ENCODE data around the gene SMAD9. TPM values are rescaled to one million over a fixed set of nuclear protein-coding genes. Genes with fewer than 3 reads are reported as not detected.

SMAD9 gene
- total and polyA plus RNA-seq, 10 donors: 0.67 to 2.9 (median 1.4) TPM

DNA sequence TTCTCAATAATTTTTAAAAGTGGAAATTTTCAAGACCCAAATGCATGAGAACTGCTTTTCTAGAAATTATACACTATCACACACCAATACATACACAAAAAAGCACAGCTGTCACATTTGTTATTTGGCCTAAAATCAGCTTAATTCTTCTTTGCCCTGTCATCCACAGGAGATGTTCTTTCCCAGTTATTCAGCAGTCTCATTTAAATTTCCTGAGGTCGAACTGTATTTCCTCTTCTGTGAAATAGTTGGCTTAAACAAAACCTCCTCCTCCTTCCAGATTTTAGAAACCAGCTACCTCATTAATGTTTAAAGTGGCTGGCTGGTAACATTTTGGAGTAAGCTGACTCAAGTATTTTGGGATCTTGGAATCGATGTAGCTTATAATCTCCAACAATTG is 39.1 kb downstream of the SMAD9 start:
- Histone ChIP-seq H3K27ac (no peak overlapping the region), H3K4me1 (no peaks in the 10 kb centered on the region), H3K4me3 (no peak overlapping the region), H3K36me3 (no peaks in the 10 kb centered on the region), H3K27me3 (replicated peaks in 1 of 7) (no peaks in the 10 kb centered on the region), H3K9me3 (no peaks in the 10 kb centered on the region)
- DNase-seq: no peak
- TF ChIP-seq POLR2A (IDR thresholded peaks at IDR 0.05): no peak
- TF ChIP-seq, protein P1, sequence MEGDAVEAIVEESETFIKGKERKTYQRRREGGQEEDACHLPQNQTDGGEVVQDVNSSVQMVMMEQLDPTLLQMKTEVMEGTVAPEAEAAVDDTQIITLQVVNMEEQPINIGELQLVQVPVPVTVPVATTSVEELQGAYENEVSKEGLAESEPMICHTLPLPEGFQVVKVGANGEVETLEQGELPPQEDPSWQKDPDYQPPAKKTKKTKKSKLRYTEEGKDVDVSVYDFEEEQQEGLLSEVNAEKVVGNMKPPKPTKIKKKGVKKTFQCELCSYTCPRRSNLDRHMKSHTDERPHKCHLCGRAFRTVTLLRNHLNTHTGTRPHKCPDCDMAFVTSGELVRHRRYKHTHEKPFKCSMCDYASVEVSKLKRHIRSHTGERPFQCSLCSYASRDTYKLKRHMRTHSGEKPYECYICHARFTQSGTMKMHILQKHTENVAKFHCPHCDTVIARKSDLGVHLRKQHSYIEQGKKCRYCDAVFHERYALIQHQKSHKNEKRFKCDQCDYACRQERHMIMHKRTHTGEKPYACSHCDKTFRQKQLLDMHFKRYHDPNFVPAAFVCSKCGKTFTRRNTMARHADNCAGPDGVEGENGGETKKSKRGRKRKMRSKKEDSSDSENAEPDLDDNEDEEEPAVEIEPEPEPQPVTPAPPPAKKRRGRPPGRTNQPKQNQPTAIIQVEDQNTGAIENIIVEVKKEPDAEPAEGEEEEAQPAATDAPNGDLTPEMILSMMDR (IDR thresholded peaks at IDR 0.05 in 8 of 11, conservative IDR thresholded peaks at IDR 0.05 in 3 of 11): no peak
- TF ChIP-seq POLR2AphosphoS5 (IDR thresholded peaks at IDR 0.05): no peak
- intact Hi-C loops (cut with DNase I; ENCODE audit: low total_unique reads): no loop called here
- WGBS, 5 donors: 27 to 40% (median 32%) methylated on average over 2 of the region's 2 CpGs

- WGBS, 5 donors: 88 to 96% (median 94%) methylated on average over 34 of the region's 34 CpGs
- H3K9me3 ChIP-seq: no peaks in the 10 kb centered on the region
These were observed 40.7 kb downstream of the SMAD9 start for GRCh38 chr13:36879218-36879938.

DNA sequence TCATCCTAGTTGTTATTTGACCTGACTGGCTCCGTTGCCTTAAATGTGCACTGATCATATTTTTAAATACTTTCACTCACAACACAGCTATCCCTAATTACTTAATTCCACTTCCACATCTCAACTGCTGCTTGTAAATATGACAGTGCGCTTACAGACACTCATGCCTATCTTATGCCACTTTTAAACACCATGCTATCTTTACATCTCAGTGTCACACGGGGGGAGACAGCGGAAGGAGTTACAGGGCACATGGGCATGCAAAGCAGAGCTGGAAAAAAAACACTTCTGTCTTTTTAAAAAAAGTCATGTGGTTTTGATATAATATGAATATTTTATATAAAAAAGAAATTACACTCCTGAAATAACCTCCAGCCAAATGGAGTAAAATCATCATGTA is 44.1 kb downstream of the SMAD9 start:
- TF ChIP-seq POLR2A (IDR thresholded peaks at IDR 0.05): no peak
- TF ChIP-seq, protein P1 (IDR thresholded peaks at IDR 0.05 in 8 of 11, conservative IDR thresholded peaks at IDR 0.05 in 3 of 11): no peak
- no peak for TF ChIP-seq POLR2AphosphoS5 (IDR thresholded peaks at IDR 0.05)
- Histone ChIP-seq H3K27me3 (replicated peaks in 1 of 7) (no peaks in the 10 kb centered on the region), H3K4me3 (no peak overlapping the region), H3K36me3 (no peaks in the 10 kb centered on the region), H3K27ac (no peak overlapping the region), H3K9me3 (no peaks in the 10 kb centered on the region), H3K4me1 (no peaks in the 10 kb centered on the region)
- intact Hi-C loops (cut with DNase I; ENCODE audit: low total_unique reads): no loop called here
- no peak for DNase-seq
- 66 to 89% (median 73%) methylated on average over 4 of the region's 4 CpGs for WGBS, 5 donors

More at GRCh38 chr13:36879218-36879938, 40.7 kb downstream of the SMAD9 start:
- H3K27ac ChIP-seq: no peak overlapping the region
- DNase-seq: no peak
- H3K4me1 ChIP-seq: no peaks in the 10 kb centered on the region
- no peaks in the 10 kb centered on the region for H3K27me3 ChIP-seq (replicated peaks in 1 of 7)
- H3K4me3 ChIP-seq: no peak overlapping the region
- H3K36me3 ChIP-seq: no peaks in the 10 kb centered on the region
- TF ChIP-seq POLR2A (IDR thresholded peaks at IDR 0.05): no peak
- no peak for TF ChIP-seq POLR2AphosphoS5 (IDR thresholded peaks at IDR 0.05)
- TF ChIP-seq, protein P1 (IDR thresholded peaks at IDR 0.05 in 8 of 11, conservative IDR thresholded peaks at IDR 0.05 in 3 of 11): no peak
- intact Hi-C loops (cut with DNase I; ENCODE audit: low total_unique reads): no loop called here

- TF ChIP-seq POLR2A (IDR thresholded peaks at IDR 0.05): no peak
- TF ChIP-seq, protein P1 (IDR thresholded peaks at IDR 0.05 in 8 of 11, conservative IDR thresholded peaks at IDR 0.05 in 3 of 11): no peak
- TF ChIP-seq POLR2AphosphoS5 (IDR thresholded peaks at IDR 0.05): no peak
These were observed 44.6 kb downstream of the SMAD9 start for GRCh38 chr13:36875431-36875830.

More at GRCh38 chr13:36875431-36875830, 44.6 kb downstream of the SMAD9 start:
- Histone ChIP-seq H3K4me1 (no peaks in the 10 kb centered on the region), H3K36me3 (no peaks in the 10 kb centered on the region), H3K9me3 (no peaks in the 10 kb centered on the region), H3K4me3 (no peak overlapping the region), H3K27ac (no peak overlapping the region), H3K27me3 (replicated peaks in 1 of 7) (no peaks in the 10 kb centered on the region)
- WGBS, 5 donors: 90 to 96% (median 92%) methylated on average over 4 of the region's 4 CpGs
- no peak for DNase-seq
- intact Hi-C loops (cut with DNase I; ENCODE audit: low total_unique reads): no loop called here
